ENCODE data around the gene CENPN. TPM values are rescaled to one million over a fixed set of nuclear protein-coding genes. Genes with fewer than 3 reads are reported as not detected.

Gene CENPN
- total RNA-seq, 1 donor from 2014 or later = 7.0 TPM

- Histone ChIP-seq H3K27me3 (ENCODE audit: control insufficient read depth, insufficient read depth, low read length) (no peaks in the 10 kb centered on the region), H3K36me3 (ENCODE audit: control insufficient read depth, insufficient read depth, low read length) (no peaks in the 10 kb centered on the region), H3K4me3 (ENCODE audit: low read depth, low read length) (no peak overlapping the region)
- TF ChIP-seq CTCF (IDR thresholded peaks at IDR 0.05; ENCODE audit: insufficient read depth, low read length, poor library complexity, severe bottlenecking) = no peak
- DNase-seq (ENCODE audit: low read depth) = no peak
Measured at GRCh38 chr16:81073560-81074330, 66.7 kb downstream of the CENPN start.

DNA sequence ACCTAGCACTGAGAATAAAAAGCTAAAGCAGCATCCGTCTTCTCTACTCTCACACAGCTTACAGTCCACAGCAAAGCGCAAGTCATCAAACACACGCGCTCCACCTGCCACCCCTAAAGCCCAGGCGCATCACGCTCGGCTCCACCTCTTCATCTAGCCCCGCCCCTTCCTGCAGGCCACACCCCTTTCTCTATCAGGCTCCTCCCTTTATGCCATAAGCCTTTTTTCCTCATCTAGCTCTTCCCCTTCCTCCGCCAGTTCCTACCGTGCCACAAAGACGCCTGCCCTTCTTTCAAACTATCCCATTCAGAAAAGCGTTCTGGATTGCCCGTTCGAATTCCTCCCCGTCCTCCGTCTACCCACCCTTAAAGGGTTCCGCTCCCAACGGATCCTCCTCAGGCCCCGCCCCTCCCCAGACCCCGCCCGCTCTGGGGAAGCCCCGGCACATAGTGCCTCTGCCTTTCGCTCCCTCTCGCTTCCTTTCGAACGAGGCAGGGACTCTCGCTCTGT is 69.6 kb downstream of the CENPN start:
- DNase-seq (ENCODE audit: low read depth) = peak; percentile 35
- H3K36me3 ChIP-seq (ENCODE audit: control insufficient read depth, insufficient read depth, low read length) = no peaks in the 10 kb centered on the region
- peak overlapping the region; percentile 88 for H3K4me3 ChIP-seq (ENCODE audit: low read depth, low read length)
- no peaks in the 10 kb centered on the region for H3K27me3 ChIP-seq (ENCODE audit: control insufficient read depth, insufficient read depth, low read length)
- TF ChIP-seq CTCF (IDR thresholded peaks at IDR 0.05; ENCODE audit: insufficient read depth, low read length, poor library complexity, severe bottlenecking) = no peak

DNA sequence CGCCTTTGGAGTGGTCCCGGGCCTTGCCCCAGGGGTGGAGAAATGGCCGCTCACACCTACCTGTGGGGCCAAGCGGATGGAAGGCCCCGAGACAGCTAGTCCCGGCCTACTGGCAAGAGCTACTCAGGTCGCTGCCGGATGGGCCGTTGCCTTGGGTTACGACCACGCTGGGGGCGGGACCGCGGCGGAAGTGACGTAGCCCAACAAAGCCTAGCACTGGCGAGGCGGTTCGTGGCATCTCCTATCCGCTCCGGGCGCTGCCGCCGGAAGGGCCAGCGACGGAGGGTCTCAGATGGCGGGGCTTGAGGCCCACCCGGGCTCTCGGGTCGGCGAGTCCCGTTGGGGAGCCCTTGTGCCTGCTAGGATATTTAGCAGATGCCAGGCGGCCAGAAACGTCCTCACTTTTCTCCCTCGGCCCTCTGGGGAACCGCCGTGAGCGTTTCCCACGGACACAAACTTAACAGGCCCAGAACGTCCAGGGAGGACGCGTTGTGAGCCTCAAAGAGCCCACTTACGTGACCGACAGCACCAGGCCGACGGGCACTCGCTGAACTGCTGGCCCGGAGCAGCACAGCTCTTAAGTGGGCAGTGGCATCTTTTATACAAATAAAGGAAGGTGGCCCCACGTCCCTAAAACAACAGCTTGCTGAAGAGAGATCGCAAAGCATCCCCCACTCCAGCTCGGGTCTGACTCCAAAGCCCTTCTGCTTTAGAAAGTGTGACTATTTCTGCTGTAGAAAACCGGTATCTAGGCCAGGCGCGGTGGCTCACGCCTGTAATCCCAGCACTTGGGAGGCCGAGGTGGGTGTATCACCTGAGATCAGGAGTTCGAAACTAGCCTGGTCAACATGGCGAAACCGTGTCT is 70.3 kb downstream of the CENPN start, which contains the start of gene C16orf46:
C16orf46 (minus strand) TSS at position 163 of the 865 bp plus-strand sequence. CDS start 13,283 bp downstream, outside the sequence.
- Histone ChIP-seq H3K27me3 (ENCODE audit: control insufficient read depth, insufficient read depth, low read length) (no peaks in the 10 kb centered on the region), H3K4me3 (ENCODE audit: low read depth, low read length) (peak within 1 kb of the TSS; percentile 88), H3K36me3 (ENCODE audit: control insufficient read depth, insufficient read depth, low read length) (no peaks in the 10 kb centered on the region)
- peak; percentile 74 for DNase-seq (ENCODE audit: low read depth)
- no peak for TF ChIP-seq CTCF (IDR thresholded peaks at IDR 0.05; ENCODE audit: insufficient read depth, low read length, poor library complexity, severe bottlenecking)

GRCh38 chr16:81080233-81080632 is 73.2 kb downstream of the CENPN start:
- TF ChIP-seq CTCF (IDR thresholded peaks at IDR 0.05; ENCODE audit: insufficient read depth, low read length, poor library complexity, severe bottlenecking) = no peak
- H3K4me3 ChIP-seq (ENCODE audit: low read depth, low read length) = no peak overlapping the region
- DNase-seq (ENCODE audit: low read depth) = no peak

DNA sequence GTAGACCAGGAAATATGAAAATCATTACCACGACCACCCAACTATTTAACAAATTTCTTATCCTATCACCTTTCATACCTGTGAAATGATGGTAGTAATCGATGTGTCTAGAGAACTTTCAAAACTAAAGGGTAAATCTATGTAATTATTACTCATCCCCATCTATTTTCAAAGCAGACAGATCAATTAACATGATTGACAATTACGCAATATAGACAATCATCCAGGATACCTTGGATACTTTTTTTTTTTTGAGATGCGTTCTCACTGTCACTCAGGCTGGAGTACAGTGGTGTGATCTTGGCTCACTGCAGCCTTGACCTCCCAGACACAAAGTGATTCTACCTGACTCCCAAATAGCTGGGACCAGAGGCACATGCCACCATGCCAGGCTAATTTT is 74.0 kb downstream of the CENPN start:
- Histone ChIP-seq H3K36me3 (ENCODE audit: control insufficient read depth, insufficient read depth, low read length) (no peaks in the 10 kb centered on the region), H3K27me3 (ENCODE audit: control insufficient read depth, insufficient read depth, low read length) (no peaks in the 10 kb centered on the region), H3K4me3 (ENCODE audit: low read depth, low read length) (no peak overlapping the region)
- TF ChIP-seq CTCF (IDR thresholded peaks at IDR 0.05; ENCODE audit: insufficient read depth, low read length, poor library complexity, severe bottlenecking) = no peak
- DNase-seq (ENCODE audit: low read depth) = no peak

More at GRCh38 chr16:81080233-81080632, 73.2 kb downstream of the CENPN start:
- H3K27me3 ChIP-seq (ENCODE audit: control insufficient read depth, insufficient read depth, low read length) = no peaks in the 10 kb centered on the region
- no peaks in the 10 kb centered on the region for H3K36me3 ChIP-seq (ENCODE audit: control insufficient read depth, insufficient read depth, low read length)

Other genes starting within 250 kb of the CENPN start
- gene CDYL2, start 202.6 kb upstream of the CENPN start, total RNA-seq = 8.4 and 18.9 TPM in 2 replicates
- 46.6 and 52.0 TPM in 2 replicates for gene CMC2, start 329 bp upstream of the CENPN start, total RNA-seq
- gene ATMIN, start 28.6 kb downstream of the CENPN start, total RNA-seq = 40.3 and 43.5 TPM in 2 replicates
- 2.1 and 3.1 TPM in 2 replicates for gene C16orf46, start 70.0 kb downstream of the CENPN start, total RNA-seq
- 27.6 and 34.0 TPM in 2 replicates for gene GCSH, start 89.2 kb downstream of the CENPN start, total RNA-seq
- 0.13 and 0.14 TPM in 2 replicates for gene BCO1, start 231.5 kb downstream of the CENPN start, total RNA-seq

Measured in kidney epithelial cell (primary cell).